Smooth muscle cell of the coronary artery (primary cell): ENCODE results near the gene RPL10. TPM values are rescaled to one million over a fixed set of nuclear protein-coding genes. Genes with fewer than 3 reads are reported as not detected.

Experiments used
- total RNA-seq: library from RNA; depleted of rRNA; stranded (reverse); fragments of >200 nt; gene quantifications from 2 replicates; pipeline ENCODE4 v1.2.3, GENCODE V29; 2014; ENCODE audit warnings: low replicate concordance

Gene RPL10
- total RNA-seq: 1,663 and 2,613 TPM in 2 replicates

DNA sequence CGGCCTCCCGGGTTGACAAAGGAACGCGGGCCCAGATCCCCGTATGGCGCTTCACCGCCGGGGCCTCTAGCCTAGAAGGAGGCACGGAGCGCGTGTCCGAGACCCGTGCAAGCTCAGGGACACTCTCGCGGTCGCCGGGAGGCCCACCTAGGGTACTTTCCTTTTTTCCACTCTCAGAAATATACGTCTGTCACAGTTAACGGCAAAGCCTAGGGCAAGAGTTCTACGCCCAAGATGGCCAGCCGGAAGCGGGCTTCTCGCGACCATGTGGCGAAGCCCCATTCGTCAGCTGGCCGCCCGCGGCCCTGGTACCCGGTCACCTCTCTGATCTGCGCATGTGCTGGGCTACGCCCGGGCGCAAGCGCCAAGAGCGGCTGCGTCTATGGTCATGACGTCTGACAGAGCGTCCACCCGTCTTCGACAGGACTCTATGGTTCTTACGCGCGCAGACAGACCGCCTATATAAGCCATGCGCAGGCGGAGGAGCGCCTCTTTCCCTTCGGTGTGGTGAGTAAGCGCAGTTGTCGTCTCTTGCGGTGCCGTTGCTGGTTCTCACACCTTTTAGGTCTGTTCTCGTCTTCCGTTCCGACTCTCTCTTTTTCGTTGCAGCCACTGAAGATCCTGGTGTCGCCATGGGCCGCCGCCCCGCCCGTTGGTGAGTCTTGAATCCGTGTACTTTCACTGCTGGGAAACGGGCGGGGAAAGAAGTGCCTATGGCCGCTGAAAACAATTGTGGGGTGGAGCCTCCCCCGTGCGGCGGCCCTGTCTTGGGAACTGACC is at the start of gene RPL10:
RPL10 (plus strand) TSS at position 490 of the 780 bp plus-strand sequence; CDS start at position 633, 143 bp downstream.

DNA sequence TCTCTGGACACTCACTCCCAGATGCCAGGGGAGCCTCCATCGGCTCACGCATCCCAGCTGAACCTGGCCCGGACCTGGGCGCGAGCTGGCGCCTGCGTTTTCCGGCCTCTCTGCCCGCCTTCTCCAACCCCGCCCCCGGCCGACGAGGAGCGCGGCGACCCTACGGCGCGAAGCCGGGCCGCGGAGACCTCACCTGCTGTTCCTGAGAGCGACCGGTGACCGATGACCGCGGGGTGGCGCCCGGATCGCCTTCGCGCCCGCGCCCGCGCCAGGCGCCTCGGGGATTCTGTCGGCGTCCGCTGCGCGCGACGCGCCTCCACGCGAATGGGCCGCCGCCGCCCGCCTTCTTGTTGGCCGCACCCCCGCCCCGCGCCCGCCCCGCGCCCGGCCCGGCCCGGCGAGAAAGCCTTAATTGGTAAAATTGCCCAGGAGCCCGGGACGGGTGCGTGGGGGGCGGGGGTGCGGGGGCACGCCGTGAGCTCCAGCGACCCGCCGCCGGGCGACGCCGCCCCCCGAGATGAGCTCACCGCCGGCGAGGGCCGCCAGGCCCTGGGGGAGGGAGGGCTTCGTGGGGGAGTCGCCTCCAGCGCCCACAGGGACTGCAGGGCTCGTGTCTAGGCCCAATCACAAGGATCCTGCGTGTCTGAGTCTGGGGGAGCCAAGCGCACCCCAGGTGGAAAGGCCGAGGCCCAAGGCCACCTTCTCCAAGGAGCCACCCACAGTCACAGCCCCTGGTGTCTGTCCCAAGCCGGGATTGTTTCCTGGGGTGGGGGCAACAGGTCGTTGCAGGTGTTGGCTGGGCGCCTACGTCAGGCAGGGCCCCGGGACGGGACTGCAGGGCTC is 23.6 kb upstream of the RPL10 start, which contains the start of gene FLNA:
FLNA (minus strand) TSS at position 322 of the 843 bp plus-strand sequence. CDS start 3,389 bp downstream, outside the sequence.

DNA sequence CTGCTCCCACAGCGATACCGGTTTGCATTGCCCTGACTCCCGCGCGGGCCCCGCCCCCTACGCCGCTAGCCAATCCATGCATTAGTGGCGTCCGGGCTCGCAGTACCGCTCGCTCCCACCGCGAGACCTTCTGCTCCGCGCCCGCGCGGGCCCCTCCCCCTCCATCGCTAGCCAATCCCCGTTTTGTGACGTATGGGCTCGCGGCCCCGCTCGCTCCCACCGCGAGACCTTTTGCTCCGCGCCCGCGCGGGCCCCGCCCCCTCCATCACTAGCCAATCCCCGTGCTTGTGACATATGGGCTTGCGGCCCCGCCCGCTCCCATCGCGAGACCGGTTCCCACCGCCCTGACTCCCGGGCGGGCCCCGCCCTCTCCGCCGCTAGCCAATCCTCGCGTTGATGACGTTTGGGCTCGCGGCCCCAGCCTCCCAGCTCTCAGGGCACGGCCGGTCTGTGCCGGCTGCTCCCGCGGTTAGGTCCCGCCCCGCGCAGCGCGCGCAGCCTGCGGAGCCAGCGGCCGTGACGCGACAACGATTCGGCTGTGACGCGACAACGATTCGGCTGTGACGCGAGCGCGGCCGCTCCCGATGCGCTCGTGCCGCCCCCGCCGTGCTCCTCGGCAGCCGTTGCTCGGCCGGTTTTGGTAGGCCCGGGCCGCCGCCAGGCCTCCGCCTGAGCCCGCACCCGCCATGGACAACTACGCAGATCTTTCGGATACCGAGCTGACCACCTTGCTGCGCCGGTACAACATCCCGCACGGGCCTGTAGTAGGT is 19.2 kb upstream of the RPL10 start, which contains the start of gene EMD:
EMD (plus strand) TSS at position 497 of the 770 bp plus-strand sequence; CDS start at position 687, 190 bp downstream.

DNA sequence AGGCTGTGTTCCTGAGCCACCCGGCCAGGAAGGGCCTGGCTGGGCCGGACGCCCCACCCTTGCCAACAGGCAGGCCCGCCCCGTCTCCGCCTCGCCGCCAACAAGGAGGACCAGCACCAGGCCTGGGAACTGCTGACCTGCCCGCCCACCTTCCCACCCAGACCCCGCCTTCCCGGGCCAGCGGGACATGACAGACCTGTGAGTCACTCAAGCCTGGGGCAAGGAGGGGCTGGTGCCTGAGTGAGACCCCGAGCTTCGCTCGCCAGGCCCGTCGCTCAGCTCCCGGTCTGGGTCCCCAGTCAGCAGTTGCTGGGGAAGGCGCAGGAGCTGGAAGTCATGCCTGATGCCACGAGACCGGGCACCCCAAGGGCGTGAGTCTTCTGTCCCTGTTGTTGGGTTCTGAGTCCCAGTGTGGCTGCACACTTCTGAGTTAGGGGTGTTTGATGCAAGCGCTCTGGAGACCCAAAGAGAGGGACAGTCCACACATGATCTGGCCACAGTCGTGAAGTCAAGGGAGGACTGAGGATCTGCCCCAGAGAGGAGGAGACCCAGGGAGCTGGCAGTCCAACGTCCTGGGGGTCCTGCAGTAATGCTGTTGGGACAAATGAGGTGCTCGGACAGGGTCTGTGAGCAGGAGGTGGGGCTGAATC is 11.2 kb downstream of the RPL10 start, which contains the start of gene DNASE1L1:
DNASE1L1 (minus strand) TSS at position 33 of the 650 bp plus-strand sequence. CDS start 3,686 bp downstream, outside the sequence.

DNA sequence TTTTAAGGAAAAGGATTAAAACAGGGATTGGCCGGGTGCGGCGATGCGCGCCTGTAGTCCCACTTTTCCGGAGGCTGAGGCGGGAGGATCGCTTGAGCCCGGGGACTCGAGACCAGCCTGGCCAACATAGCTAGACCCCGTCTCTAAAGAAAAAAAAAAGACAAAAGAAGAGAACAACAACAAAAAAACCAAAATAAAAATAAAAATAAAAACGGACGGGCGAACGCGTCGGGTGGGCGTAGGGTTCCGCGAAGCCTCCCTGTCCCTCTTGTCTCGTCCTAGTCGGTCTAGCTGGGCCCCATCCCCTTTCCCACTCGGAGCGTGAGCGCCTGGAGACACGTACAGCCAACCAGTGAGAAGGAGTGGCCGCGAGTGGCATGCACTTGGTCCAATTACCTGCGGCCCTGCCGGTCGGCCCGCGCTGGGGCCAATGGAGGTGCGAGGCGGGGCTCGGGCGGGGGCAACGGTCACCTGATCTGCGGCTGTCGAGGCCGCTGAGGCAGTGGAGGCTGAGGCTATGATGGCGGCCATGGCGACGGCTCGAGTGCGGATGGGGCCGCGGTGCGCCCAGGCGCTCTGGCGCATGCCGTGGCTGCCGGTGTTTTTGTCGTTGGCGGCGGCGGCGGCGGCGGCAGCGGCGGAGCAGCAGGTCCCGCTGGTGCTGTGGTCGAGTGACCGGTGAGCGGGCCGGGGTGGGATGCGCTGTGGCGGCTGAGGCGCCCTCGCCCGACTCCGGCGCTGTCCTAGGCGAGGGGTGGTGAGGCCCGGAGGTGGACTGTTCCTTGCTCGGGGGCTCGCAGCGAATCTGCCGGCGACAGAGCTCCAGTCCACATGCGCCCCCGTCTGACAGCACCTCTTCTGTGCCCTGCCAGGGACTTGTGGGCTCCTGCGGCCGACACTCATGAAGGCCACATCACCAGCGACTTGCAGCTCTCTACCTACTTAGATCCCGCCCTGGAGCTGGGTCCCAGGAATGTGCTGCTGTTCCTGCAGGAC is 30.3 kb downstream of the RPL10 start, which contains the start of gene ATP6AP1:
ATP6AP1 (plus strand) TSS at position 502 of the 996 bp plus-strand sequence; CDS start at position 518, 16 bp downstream.

DNA sequence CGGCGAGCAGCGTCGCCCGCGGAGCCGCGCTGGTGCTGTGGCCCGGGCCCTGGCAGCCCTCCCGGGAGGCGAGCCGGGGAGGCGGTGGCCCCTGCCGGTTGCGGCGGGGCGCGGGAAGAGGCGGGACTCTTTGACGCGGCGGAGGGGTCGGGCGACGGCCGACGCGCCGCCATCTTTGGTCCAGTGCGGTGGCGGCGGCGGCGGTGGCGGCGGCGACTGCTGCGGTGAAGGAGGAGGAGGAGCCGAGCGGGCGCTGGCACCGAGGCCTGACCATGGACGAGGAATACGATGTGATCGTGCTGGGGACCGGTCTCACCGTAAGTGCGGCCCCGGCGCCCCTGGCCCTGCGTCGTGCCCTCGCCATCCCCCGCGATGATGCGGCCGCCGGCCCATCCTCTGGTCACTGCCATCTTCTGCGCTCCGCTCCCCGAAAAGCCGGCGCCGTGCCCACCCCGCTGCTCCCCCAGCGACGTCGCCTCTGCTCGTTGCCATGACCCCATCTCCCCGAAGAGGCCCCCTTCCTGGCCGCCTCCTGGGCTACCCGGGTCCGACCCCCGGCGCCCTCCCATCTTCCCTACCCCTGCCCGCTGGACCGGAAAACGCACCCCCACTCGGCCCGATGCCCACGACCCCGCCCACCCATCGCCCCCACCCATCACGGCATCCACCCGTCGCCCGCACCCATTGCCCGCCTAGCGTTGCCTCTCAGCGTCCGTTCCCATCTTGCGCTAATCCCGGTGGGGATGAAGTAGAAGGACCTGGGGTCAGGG is 39.0 kb downstream of the RPL10 start, which contains the start of gene GDI1:
GDI1 (plus strand) TSS at position 172 of the 770 bp plus-strand sequence; CDS start at position 273, 101 bp downstream.

GRCh38 chrX:154443992-154444754 is 46.0 kb downstream of the RPL10 start, which contains the start of gene FAM50A:
Gene FAM50A, plus strand, starts transcription at chrX:154444141. Its CDS starts 95 bp downstream, at chrX:154444236.

Other genes starting within 250 kb of the RPL10 start
- not detected in 2 replicates for gene OPN1MW, start 215.8 kb upstream of the RPL10 start, total RNA-seq
- not detected in 2 replicates for gene OPN1MW2, start 178.6 kb upstream of the RPL10 start, total RNA-seq
- not detected in 2 replicates for gene OPN1MW3, start 140.8 kb upstream of the RPL10 start, total RNA-seq
- not detected in 2 replicates for gene TEX28, start 103.3 kb upstream of the RPL10 start, total RNA-seq
- gene TKTL1, start 102.6 kb upstream of the RPL10 start, total RNA-seq: not detected in 2 replicates
- 2,276 and 2,381 TPM in 2 replicates for gene FLNA, start 23.7 kb upstream of the RPL10 start, total RNA-seq
- gene EMD, start 19.1 kb upstream of the RPL10 start, total RNA-seq: 15.9 and 23.0 TPM in 2 replicates
- gene DNASE1L1, start 10.9 kb downstream of the RPL10 start, total RNA-seq: 34.3 and 98.6 TPM in 2 replicates
- 12.3 and 18.6 TPM in 2 replicates for gene TAFAZZIN, start 13.2 kb downstream of the RPL10 start, total RNA-seq
- gene ATP6AP1, start 30.3 kb downstream of the RPL10 start, total RNA-seq: 43.1 and 65.7 TPM in 2 replicates
- gene GDI1, start 38.8 kb downstream of the RPL10 start, total RNA-seq: 115 and 175 TPM in 2 replicates
- 105 and 224 TPM in 2 replicates for gene FAM50A, start 45.8 kb downstream of the RPL10 start, total RNA-seq
- gene PLXNA3, start 59.9 kb downstream of the RPL10 start, total RNA-seq: 9.6 and 17.3 TPM in 2 replicates
- gene LAGE3, start 80.9 kb downstream of the RPL10 start, total RNA-seq: 14.9 and 16.4 TPM in 2 replicates
- gene UBL4A, start 88.2 kb downstream of the RPL10 start, total RNA-seq: 18.7 and 42.7 TPM in 2 replicates
- 11.6 and 12.5 TPM in 2 replicates for gene SLC10A3, start 92.3 kb downstream of the RPL10 start, total RNA-seq
- gene FAM3A, start 117.9 kb downstream of the RPL10 start, total RNA-seq: 32.1 and 41.5 TPM in 2 replicates
- gene G6PD, start 148.5 kb downstream of the RPL10 start, total RNA-seq: 31.9 and 68.3 TPM in 2 replicates
- 9.5 and 14.5 TPM in 2 replicates for gene IKBKG, start 149.2 kb downstream of the RPL10 start, total RNA-seq
- not detected in 2 replicates for gene CTAG1A, start 186.8 kb downstream of the RPL10 start, total RNA-seq
- gene CTAG1B, start 220.9 kb downstream of the RPL10 start, total RNA-seq: not detected in 2 replicates